Astrocyte of the hippocampus (primary cell): ENCODE measurements around the gene CLIP2.
A peak's percentile ranks its signal among the peaks of the same experiment; 100 is the strongest.
"Not testable (repeated sequence)": the region's sequence is repeated elsewhere in the genome, so short reads cannot be mapped to it uniquely, and the experiment has no call there.

Experiments
- DNase-seq: peaks from one replicate; pipeline ENCODE4 v3.0.0; 2011; ENCODE audit warnings: low read depth, low spot score

The CLIP2 gene

GRCh38 chr7:74332373-74333176, 43.4 kb downstream of the CLIP2 start:
- DNase-seq: no peak

DNA sequence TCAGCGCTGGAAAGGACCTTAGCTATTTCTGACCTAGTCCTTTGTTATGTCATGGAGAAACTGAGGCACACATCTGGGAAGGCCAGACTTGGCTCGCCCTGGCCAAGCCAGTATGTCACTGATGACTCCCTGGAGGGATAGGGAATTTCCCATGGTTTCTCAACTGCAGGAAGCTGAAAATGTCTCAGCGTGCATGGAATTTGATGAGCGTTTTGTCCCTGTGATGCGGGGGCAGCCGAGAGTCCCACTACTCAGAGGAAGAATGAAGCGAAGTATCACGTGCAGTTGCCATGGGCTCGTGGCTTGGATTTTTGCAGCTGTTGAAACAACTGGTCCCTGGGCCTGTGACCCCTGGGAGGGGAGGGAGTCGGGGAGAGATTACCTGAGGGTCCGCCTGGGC, 44.8 kb downstream of the CLIP2 start:
- peak; percentile 26 for DNase-seq

DNA sequence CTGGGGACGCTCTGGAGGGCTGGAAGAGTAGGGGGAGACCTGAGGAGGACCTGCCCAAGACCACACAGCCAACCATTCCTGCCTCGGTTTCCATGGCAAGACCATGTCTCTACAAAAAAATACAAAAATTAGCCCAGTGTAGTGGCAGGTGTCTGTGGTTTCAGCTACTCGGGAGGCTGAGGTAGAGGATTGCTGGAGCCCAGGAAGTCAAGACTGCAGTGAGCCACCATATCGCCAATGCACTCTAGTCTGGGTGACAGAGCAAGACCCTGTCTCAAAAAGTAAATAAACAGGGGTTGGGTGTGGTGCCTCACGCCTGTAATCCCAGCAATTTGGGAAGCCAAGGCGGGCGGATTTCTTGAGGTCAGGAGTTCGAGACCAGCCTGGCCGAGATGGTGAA, 48.7 kb downstream of the CLIP2 start:
- DNase-seq: no peak

DNA sequence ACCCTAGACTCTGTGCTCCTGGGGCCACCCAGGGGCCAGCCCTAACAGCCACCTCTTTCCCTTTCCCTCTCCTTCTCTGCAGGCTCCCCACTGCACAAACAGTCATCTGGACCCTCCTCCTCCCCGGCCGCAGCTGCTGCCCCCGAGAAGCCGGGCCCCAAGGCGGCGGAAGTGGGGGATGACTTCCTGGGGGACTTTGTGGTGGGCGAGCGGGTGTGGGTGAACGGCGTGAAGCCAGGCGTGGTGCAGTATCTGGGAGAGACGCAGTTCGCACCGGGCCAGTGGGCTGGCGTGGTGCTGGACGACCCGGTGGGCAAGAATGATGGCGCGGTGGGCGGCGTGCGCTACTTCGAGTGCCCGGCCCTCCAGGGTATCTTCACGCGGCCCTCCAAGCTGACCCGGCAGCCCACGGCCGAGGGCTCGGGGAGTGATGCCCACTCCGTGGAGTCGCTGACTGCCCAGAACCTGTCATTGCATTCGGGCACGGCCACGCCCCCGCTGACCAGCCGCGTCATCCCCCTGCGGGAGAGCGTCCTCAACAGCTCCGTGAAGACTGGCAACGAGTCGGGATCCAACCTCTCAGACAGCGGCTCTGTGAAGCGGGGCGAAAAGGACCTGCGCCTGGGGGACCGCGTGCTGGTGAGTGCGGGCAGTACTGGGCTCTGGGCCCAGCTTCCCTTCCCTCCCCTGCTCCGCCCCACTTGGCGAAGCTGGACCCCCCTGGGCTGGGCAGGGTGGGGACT, 49.3 kb downstream of the CLIP2 start:
- DNase-seq: no peak

DNA sequence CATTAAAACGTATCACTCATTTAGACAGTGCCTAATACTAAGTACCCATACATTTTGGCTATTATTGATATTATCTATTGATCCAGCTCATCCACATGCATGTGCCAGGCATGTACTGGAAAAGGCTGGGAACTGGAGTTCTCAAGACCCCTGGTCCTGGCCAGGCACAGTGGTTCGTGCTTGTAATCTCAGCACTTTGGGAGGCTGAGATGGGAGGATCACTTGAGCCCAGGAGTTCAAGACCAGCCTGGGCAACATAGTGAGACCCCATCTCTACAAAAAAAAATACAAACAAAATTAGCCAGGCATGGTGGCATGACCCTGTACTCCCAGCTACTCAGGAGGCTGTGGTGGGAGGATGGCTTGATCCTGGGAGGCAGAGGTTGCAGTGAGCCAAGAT, 50.4 kb downstream of the CLIP2 start:
- not testable (repeated sequence) for DNase-seq

DNA sequence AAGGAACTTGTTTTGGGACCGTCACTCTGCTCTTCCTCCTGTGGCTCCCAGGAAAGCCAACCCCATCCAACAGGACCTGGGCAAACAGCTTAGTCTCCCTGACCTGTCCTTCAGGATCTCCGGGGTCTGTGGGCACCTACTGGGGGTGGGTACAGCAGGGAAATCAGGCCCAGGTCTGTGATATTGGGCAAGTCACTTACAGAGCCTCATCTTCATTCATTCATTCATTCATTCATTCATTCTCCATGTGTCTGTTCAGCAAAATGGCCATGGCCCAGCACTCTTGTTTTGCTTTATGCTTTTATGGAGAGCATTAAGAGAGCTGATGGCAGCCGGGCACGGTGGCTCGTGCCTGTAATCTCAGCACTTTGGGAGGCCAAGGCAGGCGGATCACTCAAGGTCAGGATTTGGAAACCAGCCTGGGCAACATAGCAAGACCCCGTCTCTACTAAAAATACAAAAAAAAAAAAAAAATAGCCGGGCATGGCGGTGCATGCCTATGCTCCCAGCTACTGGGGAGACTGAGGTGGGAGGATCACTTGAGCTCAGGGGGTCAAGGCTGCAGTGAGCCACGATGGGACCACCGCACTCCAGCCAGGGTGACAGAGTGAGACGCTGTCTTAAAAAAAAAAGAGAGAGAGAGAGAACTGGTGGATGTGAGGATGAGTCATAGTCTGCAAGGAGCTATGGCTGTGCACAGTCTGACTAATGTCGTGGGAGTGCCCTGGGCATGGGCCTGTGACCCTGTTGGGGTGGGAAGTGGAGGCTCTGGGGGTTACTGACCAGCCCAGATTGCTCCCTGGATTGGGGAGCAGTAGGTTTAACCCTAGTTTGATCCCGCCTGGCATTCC, 54.3 kb downstream of the CLIP2 start:
- DNase-seq: peak; percentile 74

DNA sequence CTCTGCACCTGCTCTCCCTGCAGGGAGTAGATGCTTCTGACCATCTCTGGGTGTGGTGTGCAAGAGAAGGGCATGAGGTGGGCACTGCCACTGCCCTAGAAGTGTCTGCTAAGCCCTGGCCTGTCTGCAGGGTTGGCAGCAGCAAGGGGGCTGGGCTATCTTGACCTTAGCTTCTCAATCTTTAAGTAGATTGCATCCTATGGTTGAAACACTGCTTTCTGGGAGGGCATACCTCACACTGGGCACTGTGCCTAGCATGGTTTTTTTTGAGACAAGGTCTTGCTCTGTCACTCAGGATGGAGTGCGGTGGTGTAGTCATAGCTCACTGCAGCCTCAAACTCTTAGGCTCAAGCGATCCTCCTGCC, 54.9 kb downstream of the CLIP2 start:
- DNase-seq: peak; percentile 73

DNA sequence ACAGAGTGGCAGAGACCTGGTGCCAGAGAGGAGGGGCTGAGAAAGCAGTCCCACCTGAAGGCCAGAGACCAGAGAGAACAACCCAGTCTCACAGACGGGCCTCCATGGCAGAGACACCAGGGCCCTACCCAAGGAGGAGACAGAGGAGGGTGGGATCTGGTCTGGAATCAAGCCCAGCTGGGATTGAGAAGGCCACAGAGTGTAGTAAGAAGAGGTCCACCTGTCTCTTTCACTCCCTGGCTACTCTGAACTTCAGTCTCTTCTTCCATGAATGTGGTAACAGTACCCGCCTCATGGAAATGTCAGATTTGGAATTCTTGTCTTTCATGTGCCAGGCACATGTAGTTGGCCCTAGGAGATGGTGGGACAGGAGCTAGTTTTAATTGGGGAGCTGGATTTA, 55.6 kb downstream of the CLIP2 start:
- no peak for DNase-seq

DNA sequence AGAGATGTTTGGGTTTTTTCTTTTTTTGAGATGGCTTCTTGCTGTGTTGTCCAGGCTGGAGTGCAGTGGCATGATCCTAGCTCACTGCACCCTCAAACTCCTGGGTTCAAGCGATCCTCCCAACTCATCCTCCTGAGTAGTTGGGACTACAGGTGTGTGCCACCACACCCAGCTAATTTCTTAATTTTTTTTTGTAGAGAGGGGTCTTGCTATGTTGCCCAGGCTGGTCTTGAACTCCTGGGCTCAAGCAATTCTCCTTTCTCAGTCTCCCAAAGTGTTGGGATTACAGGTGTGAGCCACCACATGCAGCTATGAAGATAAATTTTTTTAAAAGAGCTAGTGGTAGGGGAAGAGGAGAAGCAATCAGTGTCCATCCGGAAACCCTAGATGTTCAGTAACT, 56.8 kb downstream of the CLIP2 start:
- no peak for DNase-seq

- no peak for DNase-seq
Observed at GRCh38 chr7:74349621-74350020, 60.4 kb downstream of the CLIP2 start.

DNA sequence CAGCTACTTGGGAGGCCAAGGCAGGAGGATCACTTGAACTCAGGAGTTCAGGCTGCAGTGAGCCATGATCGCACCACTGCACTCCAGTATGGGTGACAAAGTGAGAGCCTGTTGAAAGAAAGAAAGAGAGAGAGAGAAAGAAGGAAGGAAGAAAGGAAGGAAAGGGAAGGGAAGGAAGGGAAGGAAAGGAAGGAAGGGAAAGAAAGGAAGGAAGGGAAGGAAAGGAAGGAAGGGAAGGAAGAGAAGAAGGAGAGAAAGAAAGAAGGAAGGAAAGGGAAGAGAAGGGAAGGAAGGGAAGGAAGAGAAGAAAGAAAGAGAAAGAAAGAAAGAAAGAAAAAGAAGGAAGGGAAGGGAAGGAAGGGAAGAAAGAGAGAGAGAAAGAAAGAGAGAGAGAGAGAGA, 61.5 kb downstream of the CLIP2 start:
- DNase-seq: no peak

GRCh38 chr7:74351836-74352235, 62.6 kb downstream of the CLIP2 start:
- no peak for DNase-seq

DNA sequence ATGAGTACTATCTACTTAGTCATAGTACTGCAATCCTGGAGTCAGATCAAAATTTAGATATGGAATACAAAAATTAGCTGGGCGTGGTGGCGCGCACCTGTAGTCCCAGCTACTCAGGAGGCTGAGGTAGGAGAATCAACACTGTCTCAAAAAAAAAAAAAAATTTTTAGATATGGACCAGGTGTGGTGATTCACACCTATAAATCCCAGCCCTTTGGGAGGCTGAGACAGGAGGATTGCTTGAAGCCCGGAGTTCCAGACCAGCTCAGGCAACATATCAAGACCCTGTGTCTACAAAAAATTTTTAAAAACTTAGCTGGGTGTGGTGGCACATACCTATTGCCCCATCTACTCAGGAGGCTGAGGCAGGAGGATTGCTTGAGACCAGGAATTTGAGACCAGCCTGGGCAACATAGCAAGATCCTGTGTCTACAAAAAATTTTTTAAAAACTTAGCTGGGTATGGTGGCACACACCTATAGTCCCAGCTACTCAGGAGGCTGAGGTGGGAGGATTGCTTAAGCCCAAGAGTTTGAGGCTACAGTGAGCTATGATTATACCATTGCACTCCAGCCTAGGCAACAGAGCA, 63.4 kb downstream of the CLIP2 start:
- not testable (repeated sequence) for DNase-seq

DNA sequence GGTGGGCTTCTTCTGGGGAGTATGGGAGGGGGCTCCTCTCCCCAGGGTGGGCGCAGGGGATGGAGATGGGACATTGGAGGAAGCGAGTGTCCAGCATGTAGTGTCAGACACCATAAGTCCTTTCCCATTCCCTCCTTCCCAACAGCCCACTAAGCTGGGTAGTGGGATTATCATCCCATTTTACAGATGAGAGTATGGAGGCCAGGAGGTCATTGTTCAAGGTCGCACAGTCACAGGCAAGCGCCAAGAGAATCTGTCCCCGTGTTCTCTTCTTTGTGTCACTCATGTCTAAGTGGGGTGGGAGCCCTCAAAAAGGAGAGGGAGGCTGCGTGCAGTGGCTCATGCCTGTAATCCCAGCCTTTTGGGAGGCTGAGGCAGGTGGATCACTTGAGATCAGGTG, 64.8 kb downstream of the CLIP2 start:
- DNase-seq: no peak

DNA sequence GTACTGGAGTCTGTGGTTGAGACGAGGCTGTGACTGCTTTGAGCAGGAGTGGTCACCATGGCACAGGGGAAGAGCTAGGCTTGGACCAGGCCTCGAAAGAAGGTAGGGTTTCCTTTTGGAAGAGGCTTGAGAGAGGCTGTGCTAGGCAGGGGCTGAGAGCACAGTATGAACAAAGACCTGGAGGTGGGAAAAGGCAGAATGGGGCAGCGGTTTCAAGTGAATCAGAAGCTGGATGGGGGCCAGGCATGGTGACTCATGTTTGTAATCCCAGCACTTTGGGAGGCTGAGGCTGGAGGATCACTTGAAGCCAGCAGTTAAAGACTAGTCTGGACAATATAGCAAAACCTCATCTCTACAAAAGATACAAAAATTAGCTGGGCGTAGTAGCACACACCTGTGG, 65.9 kb downstream of the CLIP2 start:
- peak; percentile 89 for DNase-seq

DNA sequence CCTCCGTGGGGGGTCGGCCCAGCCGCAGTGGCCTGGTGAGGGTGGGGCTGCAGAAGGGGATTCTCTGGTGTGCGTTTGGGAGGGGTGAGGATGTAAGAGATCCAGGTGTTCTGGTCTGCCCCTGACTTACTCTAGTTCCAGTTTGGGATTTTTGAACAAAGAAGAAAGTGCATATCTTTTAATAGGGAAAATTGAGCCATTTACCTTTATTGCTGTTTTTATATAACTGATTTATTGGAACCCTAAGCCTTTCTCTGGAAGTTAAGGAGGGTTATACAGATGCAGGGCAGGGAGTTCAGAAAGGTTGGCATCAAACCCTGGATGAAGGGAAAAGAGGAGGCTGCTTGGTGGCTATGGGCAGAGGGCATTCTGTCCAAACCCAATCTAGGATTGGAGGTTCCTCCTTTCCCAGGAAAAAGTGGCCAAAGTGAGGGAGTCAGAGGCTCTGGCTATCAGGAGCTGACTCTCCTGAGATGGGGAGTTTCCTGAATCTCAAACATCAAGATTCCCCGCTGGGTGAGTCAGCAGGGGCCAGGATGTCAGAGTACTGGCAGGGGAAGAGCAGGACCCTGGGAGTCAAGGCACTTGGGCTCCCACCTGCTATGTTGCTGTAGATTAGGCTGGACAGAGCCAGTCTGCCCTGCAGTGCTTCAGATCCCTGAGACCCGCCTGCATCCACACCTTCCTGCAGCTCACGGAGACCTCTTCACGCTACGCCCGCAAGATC, 67.5 kb downstream of the CLIP2 start:
- DNase-seq: no peak

DNA sequence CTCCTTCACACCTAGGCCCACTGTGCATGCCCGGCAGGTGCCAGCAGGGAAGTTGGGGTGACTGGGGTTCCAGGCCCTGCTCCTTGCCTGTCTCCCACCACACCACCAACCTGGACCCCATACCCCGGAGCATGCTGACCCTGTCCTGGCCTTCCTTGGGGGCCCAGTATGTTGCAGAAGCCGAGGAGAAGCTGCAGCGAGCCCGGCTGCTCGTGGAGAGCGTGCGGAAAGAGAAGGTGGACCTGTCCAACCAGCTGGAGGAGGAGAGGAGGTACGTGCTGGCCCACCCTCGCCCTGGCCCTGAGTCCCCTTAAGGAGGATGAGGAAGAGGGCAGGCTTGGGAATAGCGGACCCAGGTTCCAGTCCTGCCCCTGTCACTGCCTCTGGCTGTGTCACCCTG, 70.8 kb downstream of the CLIP2 start:
- no peak for DNase-seq

GRCh38 chr7:74362266-74362665, 73.1 kb downstream of the CLIP2 start:
- DNase-seq: no peak

DNA sequence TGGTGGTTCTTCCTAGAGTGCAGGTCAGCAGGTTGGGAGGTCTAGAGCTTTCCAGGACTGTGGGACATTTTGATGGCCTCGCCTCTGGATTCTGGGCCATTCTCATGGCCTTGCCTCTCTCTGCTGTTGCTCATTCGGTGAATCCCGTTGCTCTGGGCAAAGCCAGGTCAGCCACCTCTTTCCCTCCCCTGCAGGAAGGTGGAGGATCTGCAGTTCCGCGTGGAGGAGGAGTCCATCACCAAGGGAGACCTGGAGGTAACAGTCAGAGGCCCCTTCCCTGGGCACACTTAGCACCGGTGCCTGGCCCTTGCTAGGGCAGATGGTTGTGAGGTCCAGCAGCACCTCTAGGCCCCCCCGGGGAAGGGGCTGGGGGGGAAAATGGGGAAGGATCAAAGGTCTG, 74.9 kb downstream of the CLIP2 start:
- no peak for DNase-seq

DNA sequence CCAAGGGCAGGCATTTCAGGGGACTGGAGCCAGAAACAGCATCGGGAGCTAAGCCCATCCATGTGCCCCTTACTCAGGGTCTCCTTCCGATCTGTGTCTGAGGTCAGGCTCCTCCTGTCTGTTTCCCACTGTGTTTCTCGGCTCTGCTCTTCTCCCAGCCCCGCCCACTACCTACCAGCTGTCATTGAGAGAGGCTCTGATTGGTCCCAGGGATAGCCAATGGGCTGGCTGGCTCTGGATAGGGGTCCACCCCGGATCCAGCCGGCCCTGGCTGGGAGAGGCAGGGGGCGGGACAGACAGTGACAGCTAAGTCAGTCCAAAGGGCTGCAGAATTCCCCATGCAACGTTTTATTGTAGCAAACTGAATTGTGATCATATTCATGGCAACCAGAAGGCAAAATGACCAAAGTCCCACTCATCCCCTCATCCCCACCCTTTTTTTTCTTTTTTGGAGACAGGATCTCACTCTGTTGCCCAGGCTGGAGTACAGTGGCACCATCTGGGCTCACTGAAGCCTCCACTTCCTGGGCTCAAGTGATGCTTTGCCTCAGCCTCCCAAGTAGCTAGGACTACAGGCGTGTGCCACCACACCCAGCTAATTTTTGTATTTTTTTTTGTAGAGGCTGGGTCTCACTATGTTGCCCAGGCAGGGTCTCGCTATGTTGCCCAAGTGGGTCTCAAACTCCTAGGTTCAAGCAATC, 76.3 kb downstream of the CLIP2 start:
- DNase-seq: peak; percentile 63
